Nasal cavity respiratory epithelium epithelial cell of viscerocranial mucosa (primary cell): Measurements from ENCODE around the gene RAB11A. TPM values are rescaled to one million over a fixed set of nuclear protein-coding genes. Genes with fewer than 3 reads are reported as not detected.

Experiments
- total RNA-seq: library from RNA; depleted of rRNA; stranded (reverse); fragments of >200 nt; gene quantifications from 2 replicates; pipeline ENCODE4 v1.2.3, GENCODE V29; 2014

RAB11A gene
- total RNA-seq = 55.7 and 360 TPM in 2 replicates

GRCh38 chr15:65869126-65869953 is at the start of gene RAB11A:
Gene RAB11A (plus strand): TSS chr15:65869491. CDS start chr15:65869586, 95 bp downstream.

Other genes starting within 250 kb of the RAB11A start
- 3.4 and 8.0 TPM in 2 replicates for gene SLC24A1, start 247.6 kb upstream of the RAB11A start, total RNA-seq
- gene DENND4A, start 77.2 kb upstream of the RAB11A start, total RNA-seq = 15.0 and 23.8 TPM in 2 replicates